GM12878 (cell line): ENCODE measurements around the gene GLOD5. TPM values are rescaled to one million over a fixed set of nuclear protein-coding genes. Genes with fewer than 3 reads are reported as not detected.

Source experiments
- ATAC-seq: fragments of 200-7000 bp; cut with Tn5 transposase; 3 replicates; pipeline ENCODE4 v1.9.1; 2020; ENCODE audit warnings: mild to moderate bottlenecking, moderate library complexity
- BruUV-seq: library from RNA; stranded (reverse); fragments of 400-500 nt; replicated peaks from 2 replicates; lab custom pipeline; 2021; lab: Mats Ljungman, UMichigan
- CTCF ChIA-PET: fragments of 300-600 bp; sonication (Branson Sonifier 250); formaldehyde crosslinking; extraction: SDS; loops from one replicate; lab custom pipeline; 2021; ENCODE audit warnings: inconsistent platforms; lab: Yijun Ruan, JAX
- POLR2A ChIA-PET: fragments of 350-600 bp; formaldehyde crosslinking; extraction: SDS; loops from one replicate; lab custom pipeline; 2021; ENCODE audit warnings: inconsistent platforms; lab: Charles Lee
- RAD21 ChIA-PET: fragments of 300-600 bp; sonication (Branson Sonifier 250); formaldehyde crosslinking; loops from one replicate; lab custom pipeline; 2023; ENCODE audit warnings: antibody characterized with exemption; ENCODE audit not compliant: unreplicated experiment; lab: Charles Lee
- SMC1A ChIA-PET: fragments of 300-600 bp; sonication (Branson Sonifier 250); formaldehyde crosslinking; loops from one replicate; lab custom pipeline; 2023; ENCODE audit not compliant: unreplicated experiment, uncharacterized antibody; lab: Charles Lee
- DNase-seq: peaks from one replicate; pipeline ENCODE4 v3.0.0-alpha.2; 2011; ENCODE audit warnings: low read depth, low spot score
- FAIRE-seq: peaks from 3 replicates; lab custom pipeline; 2011; peaks lifted over from hg19 to GRCh38; lab: Jason Lieb, UNC
- H2AFZ ChIP-seq: 2 replicates; pipeline ENCODE4 v1.6.0; 2011; ENCODE audit warnings: low read depth, low read length, control low read depth; ENCODE audit not compliant: control insufficient read depth
- H3K27ac ChIP-seq: 2 replicates; pipeline ENCODE4 v1.5.1; 2011; ENCODE audit warnings: control low read depth; ENCODE audit not compliant: control insufficient read depth, insufficient read depth
- H3K27me3 ChIP-seq, 2 experiments: replicated peaks in 1 of 2; 2 replicates each; pipeline versions ENCODE4 v1.6.0 to v1.6.1; 2011; ENCODE audit warnings: low read length in 1 of 2; ENCODE audit not compliant: control insufficient read depth in 2 of 2, insufficient read depth in 2 of 2
- H3K36me3 ChIP-seq, 2 experiments: 2 replicates each; pipeline ENCODE4 v1.5.1; 2011; ENCODE audit warnings: low read length in 1 of 2; ENCODE audit not compliant: control insufficient read depth in 2 of 2, insufficient read depth in 2 of 2
- H3K4me1 ChIP-seq: 2 replicates; pipeline ENCODE4 v1.6.1; 2011; ENCODE audit warnings: mild to moderate bottlenecking, low read length, moderate library complexity, mixed read lengths; ENCODE audit not compliant: control insufficient read depth, insufficient read depth
- H3K4me2 ChIP-seq: 2 replicates; pipeline ENCODE4 v1.6.0; 2011; ENCODE audit warnings: control low read depth; ENCODE audit not compliant: control insufficient read depth, insufficient read depth
- H3K4me3 ChIP-seq: fragments of 200-600 bp; sonication (generic); 2 replicates; pipeline ENCODE4 v1.5.1; 2016
- H3K79me2 ChIP-seq: 2 replicates; pipeline ENCODE4 v1.6.0; 2011; ENCODE audit warnings: low read length; ENCODE audit not compliant: control insufficient read depth, insufficient read depth
- H3K9ac ChIP-seq: 2 replicates; pipeline ENCODE4 v1.8.0; 2011; ENCODE audit warnings: low read length, control low read depth, mixed read lengths; ENCODE audit not compliant: control insufficient read depth, insufficient read depth
- H3K9me3 ChIP-seq: replicated peaks from 3 replicates; pipeline ENCODE4 v1.5.1; 2011; ENCODE audit warnings: mild to moderate bottlenecking, low read length; ENCODE audit not compliant: control insufficient read depth, insufficient read depth
- H4K20me1 ChIP-seq: 2 replicates; pipeline ENCODE4 v1.6.0; 2011; ENCODE audit not compliant: control insufficient read depth, insufficient read depth
- CHD2 ChIP-seq: IDR thresholded peaks from 2 replicates; pipeline ENCODE4 v1.6.1; 2011; ENCODE audit warnings: low read depth, low read length, improper control_type of control experiment, borderline replicate concordance
- GABPA ChIP-seq: IDR thresholded peaks from 2 replicates; pipeline ENCODE4 v1.6.1; 2014; ENCODE audit warnings: antibody characterized with exemption, low read depth, mild to moderate bottlenecking, inconsistent platforms
- LARP7 ChIP-seq: fragments of 450-650 bp; IDR thresholded peaks from 2 replicates; pipeline ENCODE4 v1.6.1; 2017; ENCODE audit warnings: mild to moderate bottlenecking
- MEF2B ChIP-seq: fragments of 450-650 bp; IDR thresholded peaks from 2 replicates; pipeline ENCODE4 v1.6.1; 2018; ENCODE audit warnings: mild to moderate bottlenecking, moderate library complexity; ENCODE audit not compliant: partially characterized antibody, poor library complexity, severe bottlenecking
- NFYA ChIP-seq: IDR thresholded peaks from 2 replicates; pipeline ENCODE4 v1.6.1; 2011; ENCODE audit warnings: low read depth, mild to moderate bottlenecking, low read length, improper control_type of control experiment, borderline replicate concordance
- PML ChIP-seq: IDR thresholded peaks from 2 replicates; pipeline ENCODE4 v1.6.1; 2012; ENCODE audit warnings: low read length, inconsistent platforms
- RB1 ChIP-seq: fragments of 450-650 bp; formaldehyde crosslinking; IDR thresholded peaks from 2 replicates; pipeline ENCODE4 v1.6.1; 2017; ENCODE audit warnings: mild to moderate bottlenecking, borderline replicate concordance
- RCOR1 ChIP-seq: conservative IDR thresholded peaks from 2 replicates; pipeline ENCODE4 v1.6.1; 2012; ENCODE audit warnings: low read depth, low read length, improper control_type of control experiment
- ZZZ3 ChIP-seq: IDR thresholded peaks from 2 replicates; pipeline ENCODE4 v1.6.1; 2011; ENCODE audit warnings: low read depth; ENCODE audit not compliant: control insufficient read depth, insufficient read length
- WGBS: methylation state at CpG from one replicate; pipeline ENCODE4 v1.1.6; 2016; ENCODE audit warnings: low lambda C conversion rate; ENCODE audit not compliant: insufficient replicate concordance, insufficient coverage; ENCODE audit errors: missing lambda C conversion rate; 5-methylcytosine and 5-hydroxymethylcytosine counted together
- in situ Hi-C: fragments of 300-500 bp; cut with MboI; formaldehyde crosslinking; loops from 9 replicates; pipeline ENCODE4 v1.14.3; 2018; ENCODE audit warnings: mixed read lengths
- intact Hi-C: fragments of 100-400 bp; cut with micrococcal nuclease; formaldehyde crosslinking; loops from one replicate; pipeline ENCODE4 v1.14.2; 2022; ENCODE audit not compliant: unreplicated experiment
- polyA plus RNA-seq, 11 experiments: library from polyadenylated mRNA; depleted of rRNA in 4 of 11; unstranded in 6 of 11; stranded (reverse) in 5 of 11; fragments of >200 nt; fragmentation: Nextera tagmentation in 4 of 11; fragmentation: Illumina TruSeq in 1 of 11; extraction: Ambion mirVana in 4 of 11; extraction: Trizol in 1 of 11; gene quantifications; 1 replicate in 1 of 11; 2 replicates in 10 of 11; pipeline versions ENCODE4 v1.2.1 to v1.2.3, GENCODE V29; 2011 to 2016; ENCODE audit warnings: inconsistent platforms in 2 of 11, missing spikeins in 2 of 11, low read depth in 1 of 11
- total RNA-seq, 4 experiments: library from RNA; depleted of rRNA in 3 of 4; stranded (reverse); fragments of >200 nt in 3 of 4; fragmentation: Illumina TruSeq in 1 of 4; extraction: Trizol in 1 of 4; gene quantifications; 2 replicates each; pipeline versions ENCODE4 v1.2.1 to v1.2.3, GENCODE V29; 2013 to 2021
- TF ChIP-seq, protein P1 (sequence below): IDR thresholded peaks from 2 replicates; pipeline ENCODE4 v1.6.1; 2011; ENCODE audit warnings: borderline replicate concordance, low read depth, mild to moderate bottlenecking, moderate library complexity, mixed read lengths, low read length; ENCODE audit not compliant: insufficient read depth; ENCODE audit errors: extremely low read length

Gene GLOD5
- total and polyA plus RNA-seq, 10 of the 15 experiments (the other 5 are each of a cell fraction or from before 2014, with no cell fraction given): not detected

DNA sequence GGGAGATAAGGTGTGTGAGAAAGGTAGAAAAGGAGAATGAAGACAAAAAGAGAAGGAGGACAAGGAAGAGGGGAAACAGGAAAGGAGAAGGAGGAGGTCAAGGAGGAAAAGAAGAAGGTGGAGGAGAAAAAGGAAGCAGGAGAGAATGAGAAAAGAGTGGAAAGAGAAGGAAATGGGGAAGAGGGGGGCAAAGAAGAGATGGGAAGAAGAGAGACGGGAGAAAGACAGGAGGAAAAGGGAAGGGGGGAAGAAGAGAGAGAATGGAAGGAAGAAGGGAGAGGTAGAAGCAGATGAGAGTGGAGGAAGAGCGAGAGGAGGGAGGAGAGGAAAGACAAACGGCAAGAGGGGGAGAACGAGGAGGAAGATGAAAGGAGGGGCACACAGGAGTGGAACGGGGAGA lies 28.9 kb downstream of the GLOD5 start:
- Histone ChIP-seq H3K36me3 (no peaks in the 10 kb centered on the region), H4K20me1 (no peaks in the 10 kb centered on the region), H3K79me2 (no peaks in the 10 kb centered on the region), H3K9ac (no peak overlapping the region), H2AFZ (no peak overlapping the region), H3K4me2 (no peak overlapping the region), H3K9me3 (no peaks in the 10 kb centered on the region), H3K4me3 (no peak overlapping the region), H3K4me1 (no peaks in the 10 kb centered on the region), H3K27me3 (no peaks in the 10 kb centered on the region), H3K27ac (no peak overlapping the region)
- no peak for TF ChIP-seq PML
- no peak for TF ChIP-seq NFYA
- TF ChIP-seq GABPA: no peak
- no peak for TF ChIP-seq LARP7
- TF ChIP-seq MEF2B: no peak
- no peak for TF ChIP-seq RCOR1
- TF ChIP-seq RB1: no peak
- no peak for TF ChIP-seq CHD2
- TF ChIP-seq ZZZ3: no peak
- TF ChIP-seq, protein P1, sequence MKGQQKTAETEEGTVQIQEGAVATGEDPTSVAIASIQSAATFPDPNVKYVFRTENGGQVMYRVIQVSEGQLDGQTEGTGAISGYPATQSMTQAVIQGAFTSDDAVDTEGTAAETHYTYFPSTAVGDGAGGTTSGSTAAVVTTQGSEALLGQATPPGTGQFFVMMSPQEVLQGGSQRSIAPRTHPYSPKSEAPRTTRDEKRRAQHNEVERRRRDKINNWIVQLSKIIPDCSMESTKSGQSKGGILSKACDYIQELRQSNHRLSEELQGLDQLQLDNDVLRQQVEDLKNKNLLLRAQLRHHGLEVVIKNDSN: no peak
- ATAC-seq (no peak), DNase-seq (no peak), FAIRE-seq (no peak)
- in situ Hi-C loops: loop anchor here (5.0 kb wide), 1 partner anchor 37 kb away; the partner anchor contains the start of gene ERAS
- intact Hi-C loops: no loop called here
- CTCF ChIA-PET: no interaction called here
- SMC1A ChIA-PET: interaction anchor here (0.6 kb wide), 1 partner anchor 328 kb away, joined by 3 read pairs; no protein-coding TSS in a partner anchor
- BruUV-seq: no TSS peak
- POLR2A ChIA-PET: no interaction called here
- RAD21 ChIA-PET: no interaction called here
- WGBS: 0% methylated on average over 1 of the region's 5 CpGs
